Loucy (cell line): ENCODE results near the gene SLC35G1.

Source experiments
- CTCF ChIP-seq: fragments of 200-600 bp; sonication (generic); conservative IDR thresholded peaks from 2 replicates; pipeline ENCODE4 v1.5.1; 2014; ENCODE audit warnings: mild to moderate bottlenecking, antibody characterized with exemption, low read length
- EZH2phosphoT487 ChIP-seq: fragments of 200-600 bp; IDR thresholded peaks from 2 replicates; pipeline ENCODE4 v1.6.1; 2018; ENCODE audit warnings: antibody characterized with exemption, mild to moderate bottlenecking, moderate library complexity, borderline replicate concordance

DNA sequence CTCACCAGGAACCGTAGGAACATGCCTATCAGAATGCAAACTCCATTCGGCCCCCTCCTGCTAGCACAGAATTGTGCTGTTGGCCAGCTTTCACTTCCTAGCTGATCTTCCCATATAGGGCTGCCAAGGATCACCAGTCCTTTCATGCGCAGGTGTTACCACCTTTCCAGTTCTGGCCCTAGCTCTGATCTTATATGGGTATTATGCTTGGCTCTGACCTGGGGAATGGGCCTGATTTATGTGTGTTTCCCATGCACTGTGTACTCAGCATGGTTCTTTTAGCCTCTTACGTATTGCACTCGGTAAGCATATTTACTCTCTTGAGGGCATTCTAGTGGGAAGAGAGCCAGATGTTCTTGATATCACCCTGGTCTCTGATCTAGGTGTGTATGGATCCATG is 11.1 kb downstream of the SLC35G1 start:
- TF ChIP-seq CTCF: no peak
- TF ChIP-seq EZH2phosphoT487: no peak
